ENCODE data around the gene CGB8.

DNA sequence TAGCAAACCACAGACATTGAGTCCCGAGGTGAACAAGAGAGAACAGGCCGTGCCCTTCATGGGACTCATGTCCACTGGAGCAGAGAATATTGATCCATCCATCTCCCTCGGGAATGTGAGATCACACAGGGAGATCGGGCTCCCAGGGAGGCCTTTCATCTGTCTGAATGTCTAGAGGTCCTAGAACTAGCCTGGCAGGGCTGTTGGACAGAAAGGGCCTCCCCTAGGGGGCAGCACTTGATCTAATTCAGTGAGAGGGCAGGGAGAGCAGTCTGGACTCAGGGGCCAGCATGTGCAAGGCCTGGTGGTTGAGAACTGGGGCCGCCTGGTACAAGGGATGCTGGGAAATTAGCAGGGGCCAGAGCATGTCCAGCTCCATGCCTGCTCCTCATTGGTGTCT is 50.9 kb downstream of the CGB8 start:
- TF ChIP-seq, protein P1, sequence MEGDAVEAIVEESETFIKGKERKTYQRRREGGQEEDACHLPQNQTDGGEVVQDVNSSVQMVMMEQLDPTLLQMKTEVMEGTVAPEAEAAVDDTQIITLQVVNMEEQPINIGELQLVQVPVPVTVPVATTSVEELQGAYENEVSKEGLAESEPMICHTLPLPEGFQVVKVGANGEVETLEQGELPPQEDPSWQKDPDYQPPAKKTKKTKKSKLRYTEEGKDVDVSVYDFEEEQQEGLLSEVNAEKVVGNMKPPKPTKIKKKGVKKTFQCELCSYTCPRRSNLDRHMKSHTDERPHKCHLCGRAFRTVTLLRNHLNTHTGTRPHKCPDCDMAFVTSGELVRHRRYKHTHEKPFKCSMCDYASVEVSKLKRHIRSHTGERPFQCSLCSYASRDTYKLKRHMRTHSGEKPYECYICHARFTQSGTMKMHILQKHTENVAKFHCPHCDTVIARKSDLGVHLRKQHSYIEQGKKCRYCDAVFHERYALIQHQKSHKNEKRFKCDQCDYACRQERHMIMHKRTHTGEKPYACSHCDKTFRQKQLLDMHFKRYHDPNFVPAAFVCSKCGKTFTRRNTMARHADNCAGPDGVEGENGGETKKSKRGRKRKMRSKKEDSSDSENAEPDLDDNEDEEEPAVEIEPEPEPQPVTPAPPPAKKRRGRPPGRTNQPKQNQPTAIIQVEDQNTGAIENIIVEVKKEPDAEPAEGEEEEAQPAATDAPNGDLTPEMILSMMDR (IDR thresholded peaks at IDR 0.05) = no peak
- no peak for TF ChIP-seq POLR2A (IDR thresholded peaks at IDR 0.05)
